Ishikawa (cell line): ENCODE results near the gene PRKCZ.

ENCODE experiments used
- CREB1 ChIP-seq: IDR thresholded peaks from 2 replicates; pipeline ENCODE4 v1.6.1; 2012; ENCODE audit warnings: low read depth
- EP300 ChIP-seq: IDR thresholded peaks from 2 replicates; pipeline ENCODE4 v1.6.1; 2012; ENCODE audit warnings: borderline replicate concordance
- RAD21 ChIP-seq: IDR thresholded peaks from 2 replicates; pipeline ENCODE4 v1.6.1; 2012; ENCODE audit warnings: low read depth
- TAF1 ChIP-seq: IDR thresholded peaks from 2 replicates; pipeline ENCODE4 v1.6.1; 2012; ENCODE audit warnings: low read depth, mild to moderate bottlenecking
- TEAD4 ChIP-seq: IDR thresholded peaks from 2 replicates; pipeline ENCODE4 v1.6.1; 2012
- YY1 ChIP-seq: IDR thresholded peaks from 2 replicates; pipeline ENCODE4 v1.6.1; 2012; ENCODE audit warnings: low read depth
- TF ChIP-seq, protein P1 (sequence below): IDR thresholded peaks from 2 replicates; pipeline ENCODE4 v1.6.1; 2012
- TF ChIP-seq, protein P2 (sequence below): IDR thresholded peaks from 2 replicates; pipeline ENCODE4 v1.6.1; 2012
- TF ChIP-seq, protein P3 (sequence below): IDR thresholded peaks from 2 replicates; pipeline ENCODE4 v1.6.1; 2012; ENCODE audit warnings: low read depth, mild to moderate bottlenecking

DNA sequence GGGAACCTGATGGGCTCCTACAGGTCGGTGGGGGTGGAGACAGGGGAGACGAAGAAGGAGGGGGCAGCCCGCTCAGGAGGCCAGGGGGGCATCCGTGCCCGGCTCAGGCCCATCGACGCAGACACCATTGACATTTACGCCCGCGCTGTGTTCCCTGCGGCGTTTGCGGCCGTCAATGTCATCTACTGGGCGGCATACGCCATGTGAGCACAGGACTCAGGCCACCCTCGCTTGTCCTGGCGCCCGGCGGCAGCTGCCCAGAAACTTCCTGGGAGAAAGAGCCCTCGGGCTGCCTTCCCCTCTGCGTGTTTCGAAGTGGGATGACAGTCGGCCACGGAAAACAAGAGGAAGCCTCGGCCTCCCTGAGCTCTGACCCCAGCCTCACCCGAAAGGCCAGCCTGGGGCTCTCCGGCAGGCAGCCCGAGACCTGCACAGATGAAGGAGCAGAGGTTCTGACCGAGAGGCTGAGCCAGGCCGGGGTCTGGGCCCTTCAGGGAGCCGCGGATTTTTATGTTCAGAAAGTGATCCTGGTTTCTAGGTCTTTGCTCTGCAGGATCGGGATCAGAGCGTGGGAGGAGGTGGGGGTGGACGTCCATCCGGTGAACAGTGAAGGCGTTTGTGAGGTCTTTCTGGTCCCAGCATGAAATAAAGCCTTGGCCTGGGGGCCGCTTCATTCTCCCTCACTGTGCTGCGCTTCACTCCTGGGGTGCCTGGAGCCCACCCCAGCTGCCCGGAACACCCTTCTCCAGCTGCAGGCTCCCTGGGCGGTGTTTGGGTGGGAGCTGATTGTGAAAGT, 19.9 kb upstream of the PRKCZ start:
- TF ChIP-seq YY1 (no peak), TAF1 (no peak), TEAD4 (no peak), RAD21 (no peak), CREB1 (no peak), EP300 (no peak)
- TF ChIP-seq, protein P1, sequence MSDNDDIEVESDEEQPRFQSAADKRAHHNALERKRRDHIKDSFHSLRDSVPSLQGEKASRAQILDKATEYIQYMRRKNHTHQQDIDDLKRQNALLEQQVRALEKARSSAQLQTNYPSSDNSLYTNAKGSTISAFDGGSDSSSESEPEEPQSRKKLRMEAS = no peak
- TF ChIP-seq, protein P2, sequence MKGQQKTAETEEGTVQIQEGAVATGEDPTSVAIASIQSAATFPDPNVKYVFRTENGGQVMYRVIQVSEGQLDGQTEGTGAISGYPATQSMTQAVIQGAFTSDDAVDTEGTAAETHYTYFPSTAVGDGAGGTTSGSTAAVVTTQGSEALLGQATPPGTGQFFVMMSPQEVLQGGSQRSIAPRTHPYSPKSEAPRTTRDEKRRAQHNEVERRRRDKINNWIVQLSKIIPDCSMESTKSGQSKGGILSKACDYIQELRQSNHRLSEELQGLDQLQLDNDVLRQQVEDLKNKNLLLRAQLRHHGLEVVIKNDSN = no peak
- TF ChIP-seq, protein P3, sequence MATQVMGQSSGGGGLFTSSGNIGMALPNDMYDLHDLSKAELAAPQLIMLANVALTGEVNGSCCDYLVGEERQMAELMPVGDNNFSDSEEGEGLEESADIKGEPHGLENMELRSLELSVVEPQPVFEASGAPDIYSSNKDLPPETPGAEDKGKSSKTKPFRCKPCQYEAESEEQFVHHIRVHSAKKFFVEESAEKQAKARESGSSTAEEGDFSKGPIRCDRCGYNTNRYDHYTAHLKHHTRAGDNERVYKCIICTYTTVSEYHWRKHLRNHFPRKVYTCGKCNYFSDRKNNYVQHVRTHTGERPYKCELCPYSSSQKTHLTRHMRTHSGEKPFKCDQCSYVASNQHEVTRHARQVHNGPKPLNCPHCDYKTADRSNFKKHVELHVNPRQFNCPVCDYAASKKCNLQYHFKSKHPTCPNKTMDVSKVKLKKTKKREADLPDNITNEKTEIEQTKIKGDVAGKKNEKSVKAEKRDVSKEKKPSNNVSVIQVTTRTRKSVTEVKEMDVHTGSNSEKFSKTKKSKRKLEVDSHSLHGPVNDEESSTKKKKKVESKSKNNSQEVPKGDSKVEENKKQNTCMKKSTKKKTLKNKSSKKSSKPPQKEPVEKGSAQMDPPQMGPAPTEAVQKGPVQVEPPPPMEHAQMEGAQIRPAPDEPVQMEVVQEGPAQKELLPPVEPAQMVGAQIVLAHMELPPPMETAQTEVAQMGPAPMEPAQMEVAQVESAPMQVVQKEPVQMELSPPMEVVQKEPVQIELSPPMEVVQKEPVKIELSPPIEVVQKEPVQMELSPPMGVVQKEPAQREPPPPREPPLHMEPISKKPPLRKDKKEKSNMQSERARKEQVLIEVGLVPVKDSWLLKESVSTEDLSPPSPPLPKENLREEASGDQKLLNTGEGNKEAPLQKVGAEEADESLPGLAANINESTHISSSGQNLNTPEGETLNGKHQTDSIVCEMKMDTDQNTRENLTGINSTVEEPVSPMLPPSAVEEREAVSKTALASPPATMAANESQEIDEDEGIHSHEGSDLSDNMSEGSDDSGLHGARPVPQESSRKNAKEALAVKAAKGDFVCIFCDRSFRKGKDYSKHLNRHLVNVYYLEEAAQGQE = no peak
